ENCODE measurements around the gene SPAG8. TPM values are rescaled to one million over a fixed set of nuclear protein-coding genes. Genes with fewer than 3 reads are reported as not detected.

SPAG8 gene
- total RNA-seq, 2 experiments from 2014 or later: 0.81 to 1.3 TPM

GRCh38 chr9:35820076-35820475 is 8.0 kb upstream of the SPAG8 start:
- peaks cover 2% of the 10 kb centered on the region for H3K4me1 ChIP-seq (ENCODE audit: insufficient read depth, low read length)
- TF ChIP-seq, protein P1, sequence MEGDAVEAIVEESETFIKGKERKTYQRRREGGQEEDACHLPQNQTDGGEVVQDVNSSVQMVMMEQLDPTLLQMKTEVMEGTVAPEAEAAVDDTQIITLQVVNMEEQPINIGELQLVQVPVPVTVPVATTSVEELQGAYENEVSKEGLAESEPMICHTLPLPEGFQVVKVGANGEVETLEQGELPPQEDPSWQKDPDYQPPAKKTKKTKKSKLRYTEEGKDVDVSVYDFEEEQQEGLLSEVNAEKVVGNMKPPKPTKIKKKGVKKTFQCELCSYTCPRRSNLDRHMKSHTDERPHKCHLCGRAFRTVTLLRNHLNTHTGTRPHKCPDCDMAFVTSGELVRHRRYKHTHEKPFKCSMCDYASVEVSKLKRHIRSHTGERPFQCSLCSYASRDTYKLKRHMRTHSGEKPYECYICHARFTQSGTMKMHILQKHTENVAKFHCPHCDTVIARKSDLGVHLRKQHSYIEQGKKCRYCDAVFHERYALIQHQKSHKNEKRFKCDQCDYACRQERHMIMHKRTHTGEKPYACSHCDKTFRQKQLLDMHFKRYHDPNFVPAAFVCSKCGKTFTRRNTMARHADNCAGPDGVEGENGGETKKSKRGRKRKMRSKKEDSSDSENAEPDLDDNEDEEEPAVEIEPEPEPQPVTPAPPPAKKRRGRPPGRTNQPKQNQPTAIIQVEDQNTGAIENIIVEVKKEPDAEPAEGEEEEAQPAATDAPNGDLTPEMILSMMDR (IDR thresholded peaks at IDR 0.05): no peak
- ATAC-seq (ENCODE audit: poor library complexity) (no peak), DNase-seq (no peak)
- no peak overlapping the region for H3K4me3 ChIP-seq (ENCODE audit: low read length)
- Mint-ChIP-seq H3K27me3 (no peaks in the 10 kb centered on the region), H3K4me1 (ENCODE audit: low read depth) (peaks cover 6% of the 10 kb centered on the region), H3K27ac (no peak overlapping the region), H3K36me3 (ENCODE audit: low read depth) (peaks cover 5% of the 10 kb centered on the region), H3K9me3 (no peaks in the 10 kb centered on the region), H3K4me3 (no peak overlapping the region)
- POLR2A ChIA-PET: no interaction called here
- H3K9me3 ChIP-seq (ENCODE audit: control insufficient read depth in 1 of 2, insufficient read depth in 1 of 2, low read length in 2 of 2): no peaks in the 10 kb centered on the region
- CTCF ChIA-PET: no interaction called here
- H3K27me3 ChIP-seq (ENCODE audit: control insufficient read depth in 1 of 2, insufficient read depth in 2 of 2, low read length in 2 of 2): no peaks in the 10 kb centered on the region
- no peaks in the 10 kb centered on the region for H3K36me3 ChIP-seq (ENCODE audit: insufficient read depth, low read length)
- no peak overlapping the region for H3K27ac ChIP-seq (ENCODE audit: low read depth in 1 of 2, low read length in 2 of 2)
- intact Hi-C loops (cut with DNase I, micrococcal nuclease): loop anchor here in 1 of 2 experiments (5.0 kb wide), 1 partner anchor 1438 kb away; no protein-coding TSS in a partner anchor

GRCh38 chr9:35818341-35818740 is 6.3 kb upstream of the SPAG8 start:
- peaks cover 15% of the 10 kb centered on the region for H3K4me1 ChIP-seq (ENCODE audit: insufficient read depth, low read length)
- TF ChIP-seq, protein P1 (IDR thresholded peaks at IDR 0.05): no peak
- no peak overlapping the region for H3K27ac Mint-ChIP-seq
- no peak overlapping the region for H3K4me3 ChIP-seq (ENCODE audit: low read length)
- no peaks in the 10 kb centered on the region for H3K27me3 ChIP-seq (ENCODE audit: control insufficient read depth in 1 of 2, insufficient read depth in 2 of 2, low read length in 2 of 2)
- CTCF ChIA-PET: no interaction called here
- H3K36me3 ChIP-seq (ENCODE audit: insufficient read depth, low read length): no peaks in the 10 kb centered on the region
- no peak overlapping the region for H3K27ac ChIP-seq (ENCODE audit: low read depth in 1 of 2, low read length in 2 of 2)
- POLR2A ChIA-PET: no interaction called here
- no peak overlapping the region for H3K4me3 Mint-ChIP-seq
- ATAC-seq (ENCODE audit: poor library complexity): no peak
- peaks cover 18% of the 10 kb centered on the region for H3K4me1 Mint-ChIP-seq (ENCODE audit: low read depth)
- DNase-seq: no peak
- H3K9me3 ChIP-seq (ENCODE audit: control insufficient read depth in 1 of 2, insufficient read depth in 1 of 2, low read length in 2 of 2): no peaks in the 10 kb centered on the region
- H3K9me3 Mint-ChIP-seq: no peaks in the 10 kb centered on the region
- H3K27me3 Mint-ChIP-seq: no peaks in the 10 kb centered on the region
- intact Hi-C loops (cut with DNase I, micrococcal nuclease): loop anchor here in 1 of 2 experiments (10.0 kb wide), 1 partner anchor 704 kb away; the partner anchor contains the start of gene ATOSB
- H3K36me3 Mint-ChIP-seq (ENCODE audit: low read depth): peaks cover 7% of the 10 kb centered on the region

DNA sequence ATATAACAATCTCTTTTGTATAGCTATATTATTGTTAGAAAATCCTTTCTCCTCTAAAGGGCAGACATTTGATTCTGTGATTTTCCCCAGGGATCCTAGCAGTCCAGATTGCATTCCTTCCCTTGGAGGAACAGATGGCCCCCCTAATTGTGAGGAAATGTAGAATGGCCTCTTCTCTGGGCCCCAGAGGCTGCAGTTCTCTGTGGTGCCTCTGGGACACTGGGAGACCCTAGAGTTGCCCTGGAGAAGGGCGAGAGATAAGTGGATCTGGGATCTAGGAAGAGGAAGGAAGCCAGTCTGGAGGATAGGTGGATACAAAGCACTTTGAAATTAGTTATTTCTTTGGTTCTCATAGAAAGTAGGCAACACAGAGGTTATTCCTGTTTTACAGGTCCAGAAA is 4.6 kb upstream of the SPAG8 start:
- POLR2A ChIA-PET: no interaction called here
- intact Hi-C loops (cut with DNase I, micrococcal nuclease): loop anchor here in 1 of 2 experiments (10.0 kb wide), 1 partner anchor 702 kb away; the partner anchor contains the start of gene ATOSB

More for the DNA sequence above, 4.6 kb upstream of the SPAG8 start:
- H3K4me3 Mint-ChIP-seq: peak overlapping the region; percentile 57
- Histone ChIP-seq H3K9me3 (ENCODE audit: control insufficient read depth in 1 of 2, insufficient read depth in 1 of 2, low read length in 2 of 2) (no peaks in the 10 kb centered on the region), H3K4me1 (ENCODE audit: insufficient read depth, low read length) (peaks cover 31% of the 10 kb centered on the region), H3K27ac (ENCODE audit: low read depth in 1 of 2, low read length in 2 of 2) (no peak overlapping the region), H3K36me3 (ENCODE audit: insufficient read depth, low read length) (no peaks in the 10 kb centered on the region), H3K27me3 (ENCODE audit: control insufficient read depth in 1 of 2, insufficient read depth in 2 of 2, low read length in 2 of 2) (no peaks in the 10 kb centered on the region), H3K4me3 (ENCODE audit: low read length) (no peak overlapping the region)
- DNase-seq: no peak
- no peaks in the 10 kb centered on the region for H3K9me3 Mint-ChIP-seq
- peaks cover 34% of the 10 kb centered on the region for H3K4me1 Mint-ChIP-seq (ENCODE audit: low read depth)
- ATAC-seq (ENCODE audit: poor library complexity): no peak
- TF ChIP-seq, protein P1 (IDR thresholded peaks at IDR 0.05): no peak
- H3K27me3 Mint-ChIP-seq: no peaks in the 10 kb centered on the region
- peaks cover 13% of the 10 kb centered on the region for H3K36me3 Mint-ChIP-seq (ENCODE audit: low read depth)
- CTCF ChIA-PET: no interaction called here
- H3K27ac Mint-ChIP-seq: no peak overlapping the region
